NB4 (cell line): ENCODE data around the gene GATA5.

Source experiments
- DNase-seq: peaks from one replicate; pipeline ENCODE4 v3.0.0; 2010; ENCODE audit warnings: low read depth
- H3K4me3 ChIP-seq: one replicate; pipeline ENCODE4 v1.5.1; 2011; ENCODE audit warnings: mild to moderate bottlenecking, low read depth, low read length, moderate library complexity
- CTCF ChIP-seq: IDR thresholded peaks from one replicate; pipeline ENCODE4 v1.5.1; 2012; ENCODE audit warnings: low read depth, low read length
- MAX ChIP-seq: IDR thresholded peaks from 2 replicates; pipeline ENCODE4 v1.6.1; 2011; ENCODE audit warnings: low read depth, low read length
- MYC ChIP-seq: IDR thresholded peaks from 2 replicates; pipeline ENCODE4 v1.6.1; 2011; ENCODE audit warnings: low read depth, low read length
- POLR2A ChIP-seq: IDR thresholded peaks from 2 replicates; pipeline ENCODE4 v1.6.1; 2011; ENCODE audit warnings: mild to moderate bottlenecking; ENCODE audit not compliant: insufficient read length; ENCODE audit errors: extremely low read depth

The GATA5 gene

GRCh38 chr20:62448038-62448437 lies 27.8 kb downstream of the GATA5 start:
- DNase-seq: peak; percentile 49
- TF ChIP-seq MAX: no peak
- TF ChIP-seq MYC: no peak
- no peak for TF ChIP-seq CTCF
- no peak for TF ChIP-seq POLR2A
- H3K4me3 ChIP-seq: no peak overlapping the region

- no peak overlapping the region for H3K4me3 ChIP-seq
- no peak for DNase-seq
- TF ChIP-seq CTCF (no peak), MYC (no peak), POLR2A (no peak), MAX (no peak)
Measured at GRCh38 chr20:62446888-62447869, 28.6 kb downstream of the GATA5 start.

- TF ChIP-seq POLR2A: no peak
- no peak for TF ChIP-seq CTCF
- no peak for TF ChIP-seq MYC
- no peak for TF ChIP-seq MAX
- H3K4me3 ChIP-seq: no peak overlapping the region
- DNase-seq: no peak
Measured at GRCh38 chr20:62446481-62446880, 29.3 kb downstream of the GATA5 start.

- H3K4me3 ChIP-seq: no peak overlapping the region
- TF ChIP-seq CTCF: no peak
- TF ChIP-seq MYC: no peak
- TF ChIP-seq MAX: no peak
- TF ChIP-seq POLR2A: no peak
- no peak for DNase-seq
Measured at GRCh38 chr20:62445553-62446340, 30.0 kb downstream of the GATA5 start.

- no peak overlapping the region for H3K4me3 ChIP-seq
- no peak for DNase-seq
- TF ChIP-seq CTCF (no peak), POLR2A (no peak), MYC (no peak), MAX (no peak)
Measured at GRCh38 chr20:62444286-62444685, 31.5 kb downstream of the GATA5 start.
